ENCODE measurements around the gene EEF2K.
"Not testable (repeated sequence)": the region's sequence is repeated elsewhere in the genome, so short reads cannot be mapped to it uniquely, and the experiment has no call there.

The EEF2K gene

DNA sequence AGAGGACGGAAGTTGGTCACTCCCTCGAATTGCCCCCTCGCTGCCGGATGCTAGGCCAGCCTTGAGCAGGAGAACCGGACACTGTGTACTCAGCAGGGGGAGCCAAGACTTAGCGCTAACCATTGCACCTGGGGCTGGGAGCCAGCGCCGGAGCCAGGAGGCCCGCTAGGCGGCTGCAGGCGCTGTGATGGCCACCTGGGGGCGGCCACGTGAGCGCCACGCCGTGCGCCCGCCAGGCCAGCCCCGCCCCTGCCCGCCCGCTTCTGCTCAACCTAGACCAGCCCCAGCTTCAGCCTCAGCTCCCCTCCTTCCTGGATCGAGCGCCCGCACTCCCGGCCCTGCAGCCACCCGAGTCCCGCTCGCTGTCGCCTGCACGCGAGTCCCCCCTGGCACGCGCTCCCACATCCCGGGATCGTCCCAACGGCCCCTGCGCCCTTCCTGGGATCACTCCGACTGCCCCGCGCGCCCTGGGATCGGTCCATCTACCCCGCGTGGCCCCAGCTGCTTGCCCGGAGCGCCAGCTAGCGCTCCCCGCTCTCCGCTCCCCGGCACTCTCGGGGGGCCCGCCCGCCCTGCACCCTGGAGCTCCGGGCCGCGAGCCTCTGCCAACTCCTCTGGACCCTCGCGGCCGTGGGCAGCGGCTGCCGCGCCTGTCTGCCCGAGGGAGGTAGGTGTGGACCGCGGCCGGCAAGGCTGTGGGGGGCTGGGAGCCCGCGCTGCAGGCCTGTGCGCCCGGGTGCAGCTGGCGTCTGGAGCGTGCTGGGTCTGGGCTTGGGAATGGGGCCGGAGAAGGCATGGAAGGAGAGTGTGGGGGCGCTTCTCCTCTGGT, at the start of gene EEF2K:
Gene EEF2K (plus strand): TSS at position 266 of the 829 bp plus-strand sequence. CDS start 19,452 bp downstream, outside the sequence.
- DNase-seq, result peak; percentile 84

DNA sequence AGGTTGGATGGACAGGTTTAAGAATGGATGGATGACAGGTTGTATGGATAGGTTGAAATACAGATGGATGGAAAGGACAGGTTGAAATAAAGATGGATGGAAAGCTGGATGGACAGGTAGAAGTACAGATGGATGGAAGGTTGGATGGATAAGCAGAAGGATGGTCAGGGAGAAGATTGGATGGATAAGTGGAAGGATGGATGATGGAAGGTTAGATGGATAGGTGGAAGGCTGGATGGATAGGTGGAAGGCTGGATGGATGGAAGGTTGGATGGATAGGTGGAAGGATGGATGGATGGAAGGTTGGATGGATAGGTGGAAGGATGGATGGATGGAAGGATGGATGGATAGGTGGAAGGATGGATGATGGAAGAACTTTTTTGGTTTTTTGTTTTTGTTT, 44.7 kb upstream of the EEF2K start:
- no peak for DNase-seq

DNA sequence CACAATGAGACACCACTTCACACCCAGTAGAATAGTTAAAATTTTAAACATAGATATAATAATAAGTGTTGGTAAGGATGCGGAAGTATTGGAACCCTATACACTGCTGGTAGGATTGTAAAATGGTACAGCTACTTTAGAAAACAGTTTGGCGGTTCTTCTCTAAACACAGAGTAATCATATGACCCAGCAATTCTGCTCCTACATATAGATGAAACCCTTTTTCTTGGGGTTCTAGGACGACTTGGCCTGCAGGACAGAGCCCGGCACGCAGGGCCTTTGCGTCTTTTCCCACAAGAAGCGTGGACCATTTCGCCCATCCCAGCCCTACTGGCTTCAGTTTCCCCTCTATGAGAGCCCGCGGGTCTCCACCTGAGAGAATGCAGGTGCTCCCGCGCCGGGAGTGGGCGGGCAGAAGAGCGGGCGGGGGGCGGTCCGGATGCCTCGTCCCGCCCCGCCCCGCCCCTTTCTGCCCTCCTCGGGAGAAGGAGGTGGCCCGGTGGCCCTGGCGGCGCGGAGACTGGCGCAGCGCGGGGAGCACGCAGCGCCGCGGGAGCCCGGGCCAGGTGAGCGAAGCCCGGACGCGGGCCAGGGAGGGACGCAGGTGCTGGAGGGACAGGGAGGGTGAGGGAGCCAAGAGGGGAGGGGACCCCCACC, 44.0 kb upstream of the EEF2K start, which contains the start of gene SDR42E2:
Gene SDR42E2 (plus strand): TSS at position 508 of the 657 bp plus-strand sequence. CDS start 3,077 bp downstream, outside the sequence.
- DNase-seq, result peak; percentile 25 to 50

DNA sequence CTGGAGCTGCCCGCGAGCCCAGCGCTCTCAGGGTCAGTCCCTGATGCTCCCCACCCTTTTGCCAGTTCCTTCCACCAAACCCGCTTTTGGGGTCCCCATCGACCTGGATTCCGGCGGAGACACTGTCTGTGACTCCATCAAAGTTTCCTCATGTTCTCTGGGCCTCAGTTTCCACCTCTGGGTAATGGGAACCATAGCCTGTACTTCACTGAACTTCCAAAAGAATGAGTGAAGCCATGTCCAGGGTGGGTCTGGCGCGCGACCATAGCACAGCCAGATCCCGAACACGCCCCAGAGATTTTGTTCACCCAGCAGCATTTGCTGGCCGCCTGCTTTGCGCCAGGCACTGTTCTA, 43.4 kb upstream of the EEF2K start:
- DNase-seq, result no peak

DNA sequence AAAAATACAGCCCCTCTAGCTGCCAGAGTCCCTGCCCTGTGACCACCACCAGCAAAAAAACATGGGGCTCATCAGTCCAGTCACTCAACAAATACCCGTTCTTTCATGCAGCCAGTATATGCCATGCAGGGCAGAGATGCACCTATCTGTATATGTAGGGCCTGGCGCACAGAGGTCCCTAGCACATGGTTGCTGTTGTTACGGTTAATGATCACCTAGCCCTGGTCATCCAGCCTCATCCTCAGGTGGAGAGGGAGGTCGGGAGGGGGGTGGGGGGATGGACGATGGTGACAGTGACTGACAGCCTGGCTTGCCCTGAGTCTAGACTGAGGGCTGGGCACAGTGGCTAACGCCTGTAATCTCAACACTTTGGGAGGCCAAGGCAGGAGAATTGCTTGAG, 42.3 kb upstream of the EEF2K start:
- DNase-seq, result no peak

DNA sequence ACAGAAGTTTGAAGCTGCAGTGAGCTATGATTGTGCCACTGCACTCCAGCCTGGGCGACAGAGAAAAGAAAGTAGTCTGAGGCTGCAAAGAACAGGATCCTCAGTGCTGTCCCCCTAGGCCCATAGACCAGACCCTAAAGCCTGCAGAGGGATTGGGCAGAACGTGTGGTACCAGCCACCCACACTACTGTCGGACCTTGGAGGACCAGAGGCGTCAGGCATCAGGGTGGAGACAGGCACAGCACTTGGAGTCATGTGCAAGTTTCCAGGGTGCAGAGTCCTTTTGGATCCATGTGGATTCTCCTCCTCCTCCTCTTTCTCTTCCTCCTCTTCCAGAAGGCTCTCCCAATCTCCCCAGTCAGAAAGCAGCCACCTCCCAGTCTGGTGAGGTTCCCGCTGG, 41.6 kb upstream of the EEF2K start:
- DNase-seq, result no peak

DNA sequence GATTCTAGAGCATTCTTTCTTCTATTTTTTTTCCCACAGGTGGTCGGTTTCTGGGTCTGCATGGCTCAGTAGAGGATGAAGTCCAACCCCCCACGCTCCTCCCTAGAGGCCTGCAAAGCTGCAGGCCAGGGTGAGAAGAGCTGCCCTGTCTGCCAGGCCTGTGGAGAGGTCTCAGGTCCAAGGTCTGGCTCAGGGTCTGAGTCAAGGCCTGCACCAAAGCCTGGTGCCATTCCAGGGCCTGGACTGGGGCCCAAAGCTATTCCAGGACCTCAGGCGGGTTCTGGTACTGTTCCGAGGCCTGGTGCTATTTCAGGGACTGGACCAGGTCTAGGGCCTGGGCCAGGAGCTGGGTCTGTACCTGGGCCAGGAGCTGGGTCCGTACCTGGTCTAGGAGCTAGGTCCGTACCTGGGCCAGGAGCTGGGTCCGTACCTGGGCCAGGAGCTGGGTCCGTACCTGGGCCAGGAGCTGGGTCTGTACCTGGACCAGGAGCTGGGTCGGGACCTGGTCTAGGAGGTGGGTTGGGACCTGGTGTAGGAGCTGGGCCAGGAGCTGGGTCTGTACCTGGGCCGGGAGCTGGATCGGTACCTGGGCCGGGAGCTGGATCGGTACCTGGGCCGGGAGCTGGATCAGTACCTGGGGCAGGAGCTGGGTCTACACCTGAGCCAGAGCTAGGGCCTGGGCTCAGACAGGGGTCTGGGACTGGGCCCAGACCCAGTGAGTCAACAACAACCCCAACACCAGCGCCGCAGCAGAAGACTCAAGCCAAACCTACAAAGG, 40.4 kb upstream of the EEF2K start:
- DNase-seq, result no peak

DNA sequence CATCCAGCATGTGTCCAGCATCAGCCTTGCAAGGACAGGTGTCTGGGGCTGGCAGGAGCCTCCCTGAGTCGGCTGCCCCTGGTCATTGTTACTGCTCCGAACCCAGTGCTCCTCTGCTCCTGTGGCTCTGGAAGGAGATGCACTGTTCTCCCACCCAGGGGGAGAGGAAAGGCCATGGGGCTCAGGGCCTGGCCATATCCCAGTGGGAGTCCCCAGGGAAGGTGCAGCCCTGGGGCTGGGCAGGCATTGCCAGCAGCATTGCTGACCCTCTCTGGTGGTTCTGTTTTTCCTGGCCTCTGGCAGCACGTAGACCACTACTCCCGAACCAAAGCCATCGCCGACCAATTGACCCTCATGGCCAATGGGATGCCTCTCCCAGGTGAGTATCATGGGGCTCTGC, 34.1 kb upstream of the EEF2K start:
- no peak for DNase-seq

DNA sequence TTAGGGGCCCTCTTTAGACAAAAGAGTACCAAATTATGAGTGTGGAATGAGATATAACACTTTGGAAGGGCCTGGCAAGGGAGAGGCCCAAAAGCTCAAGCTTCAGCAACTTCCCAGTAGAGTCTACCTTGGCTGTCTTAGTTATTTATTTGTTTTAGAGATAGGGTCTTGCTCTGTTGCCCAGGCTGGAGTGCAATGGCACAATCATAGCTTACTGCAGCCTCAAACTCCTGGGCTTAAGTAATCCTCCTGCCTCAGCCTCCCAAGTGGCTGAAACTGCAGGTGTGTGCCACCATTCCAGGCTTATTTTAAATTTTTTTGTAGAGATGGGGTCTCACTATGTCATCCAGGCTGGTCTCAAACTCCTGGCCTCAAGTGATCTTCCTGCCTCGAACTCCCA, 33.4 kb upstream of the EEF2K start:
- not testable (repeated sequence) for DNase-seq

DNA sequence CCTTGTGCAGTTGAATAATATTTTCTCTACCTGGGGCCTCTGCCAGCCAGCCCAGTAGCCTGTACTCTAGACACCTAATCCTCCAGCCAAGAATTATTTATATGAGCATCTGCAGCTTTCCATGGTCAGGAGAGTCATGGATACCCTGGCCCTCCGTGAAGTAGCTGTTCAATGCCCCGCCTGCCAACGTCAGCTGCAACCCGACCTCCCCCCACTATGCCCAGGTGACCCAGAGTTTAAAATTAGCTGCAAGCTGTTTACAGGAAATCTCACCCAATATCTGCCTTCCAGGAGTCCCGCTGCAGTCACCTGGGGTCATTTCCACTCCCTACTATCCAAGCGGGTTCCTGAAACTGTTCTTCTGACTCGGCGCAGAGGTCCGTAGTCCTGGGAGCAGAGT, 31.4 kb upstream of the EEF2K start:
- DNase-seq, result no peak

DNA sequence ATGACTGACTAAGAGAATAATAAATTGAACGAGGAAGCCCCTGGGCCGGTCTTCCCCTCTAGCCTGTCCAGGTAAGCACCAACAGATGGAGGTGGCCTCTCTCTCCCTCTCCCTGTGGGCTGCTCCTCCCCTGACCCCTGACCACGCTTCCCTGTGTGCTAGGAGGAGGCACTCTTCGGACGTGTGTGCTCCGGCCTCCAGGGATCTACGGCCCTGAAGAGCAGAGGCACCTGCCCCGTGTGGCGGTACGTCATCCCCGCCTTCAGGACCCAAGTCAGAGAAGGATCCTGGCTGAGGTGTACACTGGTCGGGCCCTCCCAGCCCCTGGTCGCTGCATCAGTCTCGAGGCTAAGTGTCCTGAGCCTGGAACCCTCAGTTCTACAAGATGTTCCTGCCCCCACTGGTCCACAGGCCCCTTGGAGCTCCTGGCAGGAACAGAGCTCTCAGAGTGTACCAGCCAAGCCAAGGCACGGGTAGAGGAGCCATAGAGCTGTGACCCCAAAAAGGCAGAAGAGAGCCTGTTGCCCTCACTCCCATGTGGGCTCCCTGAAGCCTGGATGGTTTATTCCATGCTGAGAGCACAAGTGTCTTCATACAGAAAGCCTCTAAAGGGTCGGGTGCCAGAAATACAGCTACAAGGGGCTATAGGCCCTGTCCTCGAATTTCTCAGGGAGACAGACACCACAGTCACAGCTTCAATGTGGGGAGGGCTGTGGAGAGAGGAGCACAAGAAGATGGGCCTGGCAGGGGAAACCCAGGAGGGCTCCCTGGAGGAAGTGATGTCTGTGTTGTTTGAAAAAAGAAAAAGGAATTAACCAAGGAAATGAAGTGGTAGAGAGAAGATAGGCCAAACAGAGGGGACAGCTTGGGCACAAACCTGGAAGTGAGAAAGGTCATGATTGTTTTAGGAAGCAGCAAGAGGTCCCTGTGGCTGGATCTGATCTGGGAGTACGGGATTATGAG, 27.8 kb upstream of the EEF2K start:
- DNase-seq, result no peak

DNA sequence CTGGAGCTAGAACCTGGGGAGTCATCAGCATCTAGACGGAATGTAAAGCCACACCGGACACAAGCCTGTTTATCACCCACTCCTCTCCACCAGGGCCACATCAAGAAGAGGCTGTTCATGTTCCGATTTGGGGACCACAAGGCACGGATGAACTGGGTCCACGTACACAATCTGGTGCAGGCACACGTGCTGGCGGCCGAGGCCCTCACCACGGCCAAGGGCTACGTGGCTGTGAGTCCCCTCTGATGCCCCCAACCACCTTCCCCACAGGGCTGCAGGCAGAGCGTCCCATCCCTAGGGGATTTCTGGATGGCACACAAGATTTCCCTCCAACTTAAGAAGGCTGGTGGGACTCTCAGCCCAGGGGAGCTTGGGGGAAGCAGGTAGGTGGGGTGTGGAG, 24.7 kb upstream of the EEF2K start:
- DNase-seq, result no peak

DNA sequence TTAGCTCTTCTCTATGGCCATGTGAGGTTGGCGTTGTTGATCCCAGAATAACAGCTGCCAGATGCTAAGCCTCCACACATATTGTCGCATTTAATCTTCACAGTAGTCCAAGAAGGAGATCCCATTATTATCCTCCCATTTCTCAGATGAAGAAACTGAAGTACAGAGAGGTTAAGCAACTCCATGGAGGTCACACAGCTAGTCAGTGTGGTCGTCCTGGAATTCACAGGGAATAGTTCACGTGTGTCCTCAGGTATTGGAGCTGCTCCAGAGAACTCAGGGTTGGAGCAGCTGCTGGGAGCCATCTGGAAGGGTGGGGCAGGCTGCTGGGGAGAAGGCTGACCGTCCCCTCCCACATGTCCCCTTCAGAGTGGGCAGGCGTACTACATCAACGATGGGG, 24.2 kb upstream of the EEF2K start:
- DNase-seq, result no peak

DNA sequence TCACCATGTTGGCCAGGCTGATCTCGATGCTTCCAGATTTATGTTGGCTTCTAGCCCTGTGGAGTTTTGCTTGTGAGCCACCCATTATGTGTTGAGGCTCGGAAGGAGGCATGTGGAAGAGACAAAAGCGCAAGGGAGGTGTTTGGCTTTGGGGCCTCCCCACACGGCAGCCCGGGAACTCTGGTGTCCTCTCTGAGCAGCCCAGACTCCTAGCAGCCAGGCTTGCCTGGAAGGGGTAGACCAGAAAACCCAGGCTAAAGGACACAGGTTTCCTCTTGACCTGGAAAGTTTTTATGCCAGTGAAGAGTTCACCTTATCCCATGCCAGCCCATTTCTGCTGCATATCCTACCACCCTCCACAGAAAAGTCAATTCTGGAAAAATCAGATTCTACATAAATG, 22.7 kb upstream of the EEF2K start:
- DNase-seq, result no peak

DNA sequence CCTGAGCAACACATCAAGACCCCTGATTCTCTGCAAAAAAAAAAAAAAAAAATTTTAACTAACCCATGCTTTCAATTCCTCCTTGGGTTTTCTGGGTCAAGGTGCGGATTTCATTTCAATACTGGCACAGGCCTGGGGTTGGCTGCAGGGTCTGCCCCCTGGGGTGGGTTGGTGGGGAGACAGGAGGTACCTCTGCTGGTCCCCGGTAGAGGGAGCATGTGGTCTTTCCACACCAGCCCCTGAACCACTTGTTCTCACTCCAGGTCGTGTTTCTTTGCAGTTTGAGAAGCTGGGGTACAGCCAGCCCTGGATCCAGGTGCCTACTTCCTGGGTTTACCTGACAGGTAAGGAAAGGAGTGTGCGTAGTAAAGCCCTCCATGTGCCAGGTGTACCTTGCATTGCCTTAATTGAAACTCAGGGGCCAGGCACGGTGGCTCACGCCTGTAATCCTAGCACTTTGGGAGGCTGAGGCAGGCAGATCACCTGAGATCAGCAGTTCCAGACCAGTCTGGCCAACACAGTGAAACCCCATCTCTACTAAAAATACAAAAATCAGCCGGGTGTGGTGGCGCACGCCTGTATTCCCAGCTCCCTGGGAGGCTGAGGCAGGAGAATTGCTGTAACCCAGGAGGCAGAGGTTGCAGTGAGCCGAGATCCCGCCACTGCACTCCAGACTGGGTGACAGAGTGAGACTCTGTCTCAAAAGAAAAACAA, 22.0 kb upstream of the EEF2K start:
- peak in 1 of 2 donors; percentile 25 for DNase-seq

DNA sequence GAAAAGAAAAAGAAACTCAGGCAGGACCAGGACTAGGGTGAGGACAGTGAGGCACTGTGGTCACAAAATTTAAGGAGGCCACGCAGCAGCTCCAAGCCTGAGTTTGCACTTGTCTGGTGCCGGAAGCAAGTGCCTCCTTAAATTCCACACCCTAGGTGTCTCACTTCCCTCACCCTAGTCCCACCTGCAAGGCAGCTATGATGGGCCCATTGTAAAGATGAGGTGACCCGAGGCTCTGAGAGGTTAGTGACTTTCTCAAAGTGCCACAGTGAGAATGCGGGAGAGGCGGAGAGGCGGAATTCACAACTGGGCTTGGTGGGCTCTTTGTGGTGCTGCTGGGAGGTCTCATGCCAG, 21.5 kb upstream of the EEF2K start:
- no peak for DNase-seq

DNA sequence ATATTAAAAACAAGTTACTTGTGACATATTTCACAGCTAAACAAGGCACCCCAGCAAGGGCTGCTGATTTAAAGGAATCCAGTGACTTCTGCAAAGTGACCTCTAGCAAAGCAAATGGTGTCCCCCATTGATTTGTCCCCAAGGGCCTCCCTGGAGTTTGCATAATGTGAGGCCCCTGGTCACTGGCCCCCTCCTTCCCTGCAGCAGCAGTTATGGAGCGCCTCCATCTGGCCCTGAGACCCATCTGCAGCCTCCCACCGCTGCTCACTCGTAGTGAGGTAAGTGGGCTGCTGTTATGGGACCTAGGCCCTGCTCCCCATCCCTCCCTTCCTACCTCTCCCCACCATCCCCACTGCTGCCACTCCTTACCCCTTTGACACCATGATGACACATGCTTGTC, 19.6 kb upstream of the EEF2K start:
- DNase-seq, result no peak

DNA sequence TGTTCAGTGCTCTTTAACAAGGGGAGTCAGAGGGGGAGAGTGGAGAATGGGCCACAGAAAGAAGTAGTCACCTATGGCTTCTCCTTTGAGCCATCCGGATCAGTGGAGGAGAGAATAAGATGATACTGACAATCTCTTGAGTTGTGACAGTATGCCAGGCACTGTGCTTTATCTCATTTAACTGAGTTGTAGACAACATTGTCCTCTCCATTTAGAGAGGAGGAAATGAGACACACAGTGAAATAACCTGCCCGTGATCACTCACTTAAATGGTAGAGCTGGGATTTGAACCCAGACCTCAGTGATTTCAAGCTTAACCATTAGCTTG, 17.8 kb upstream of the EEF2K start:
- DNase-seq, result no peak

DNA sequence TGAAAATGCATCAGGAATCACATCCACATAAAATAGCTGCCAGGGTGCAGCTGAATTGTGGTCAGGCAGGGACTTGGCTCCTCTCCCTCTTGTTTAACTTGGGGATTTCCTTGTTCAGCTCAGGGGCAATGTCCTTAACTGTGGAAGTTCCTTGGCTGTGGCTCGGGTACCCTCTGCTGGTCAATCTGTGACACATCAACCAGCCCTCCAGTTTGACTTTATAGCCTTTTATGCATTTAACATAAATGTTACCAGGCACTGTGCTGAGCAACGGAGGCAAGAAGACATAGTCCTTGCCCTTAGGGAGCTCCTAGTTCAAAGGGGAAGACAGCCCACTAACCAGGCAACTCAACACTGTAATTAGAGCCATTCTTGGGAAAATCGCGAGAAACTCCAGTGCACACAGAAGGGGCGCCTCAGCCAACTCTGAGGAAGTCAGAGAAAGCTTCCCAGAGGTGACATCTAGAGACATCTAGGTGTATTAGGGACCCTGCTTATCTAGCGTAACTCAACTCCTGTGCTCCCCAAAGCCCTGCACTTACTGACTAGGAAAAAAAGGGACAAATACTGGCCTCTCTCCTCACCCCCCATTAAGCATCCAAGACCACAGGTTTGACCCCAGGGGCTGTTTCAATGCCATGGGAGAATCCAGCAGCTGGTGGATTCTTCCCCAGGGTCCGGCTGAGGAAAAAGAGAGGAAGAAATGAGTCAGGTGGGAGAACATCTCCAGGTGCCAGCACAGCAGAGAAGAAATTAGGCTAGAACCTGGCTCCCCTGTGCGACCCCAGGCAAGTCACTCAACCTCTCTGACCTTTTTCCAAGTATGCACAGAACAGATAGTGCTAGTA, 17.3 kb upstream of the EEF2K start:
- peak; percentile 82 to 84 for DNase-seq

DNA sequence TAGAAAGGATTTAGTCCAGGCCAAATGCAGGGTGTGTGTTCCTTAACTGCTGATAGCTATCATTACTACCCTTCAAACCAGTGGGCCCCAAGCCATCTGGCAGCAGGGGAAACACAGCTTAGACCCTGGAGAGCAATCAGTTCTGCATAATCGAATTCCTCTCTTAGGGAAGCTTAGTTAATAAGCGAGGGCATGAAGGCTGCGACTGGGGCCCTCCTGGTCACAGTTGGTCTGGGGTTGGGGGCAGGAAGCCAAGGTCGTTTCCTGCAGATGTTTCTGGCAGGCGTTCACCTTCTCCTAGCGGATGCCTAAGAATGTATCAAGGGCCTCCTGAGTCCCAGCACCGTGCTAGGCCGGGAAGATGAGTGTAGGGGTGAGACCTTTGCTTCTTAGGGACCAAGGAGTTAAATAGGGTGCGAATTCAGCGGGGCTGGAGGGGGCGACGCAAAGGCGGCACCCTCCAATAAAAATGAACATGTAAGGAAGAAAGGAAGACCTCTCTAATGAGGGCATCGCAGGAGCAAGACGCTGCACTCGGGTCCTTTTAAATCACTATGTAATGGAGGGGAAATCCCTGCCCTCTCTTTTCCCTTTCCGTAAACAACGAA, 16.5 kb upstream of the EEF2K start:
- no peak for DNase-seq
